Islet of Langerhans (tissue), 1 donor: ENCODE measurements around the gene GNAS-AS1.
A peak's percentile ranks its signal among the peaks of the same experiment; 100 is the strongest.
"Not testable (repeated sequence)": the region's sequence is repeated elsewhere in the genome, so short reads cannot be mapped to it uniquely, and the experiment has no call there.

Source experiments
- FAIRE-seq: peaks from one replicate; lab custom pipeline; 2011; peaks lifted over from hg19 to GRCh38; lab: Jason Lieb, UNC

Gene GNAS-AS1

GRCh38 chr20:58835231-58835630, 15.5 kb downstream of the GNAS-AS1 start:
- FAIRE-seq: no peak

- no peak for FAIRE-seq
Observed at GRCh38 chr20:58833921-58834320, 16.8 kb downstream of the GNAS-AS1 start.

GRCh38 chr20:58832457-58832856, 18.2 kb downstream of the GNAS-AS1 start:
- FAIRE-seq: no peak

GRCh38 chr20:58829531-58829941, 21.2 kb downstream of the GNAS-AS1 start:
- FAIRE-seq: peak; percentile 70

- not testable (repeated sequence) for FAIRE-seq
Observed at GRCh38 chr20:58828804-58829203, 21.9 kb downstream of the GNAS-AS1 start.

GRCh38 chr20:58828136-58828535, 22.6 kb downstream of the GNAS-AS1 start:
- FAIRE-seq: no peak

- FAIRE-seq: no peak
Observed at GRCh38 chr20:58826271-58826670, 24.4 kb downstream of the GNAS-AS1 start.

- FAIRE-seq: no peak
Observed at GRCh38 chr20:58825450-58825849, 25.3 kb downstream of the GNAS-AS1 start.

GRCh38 chr20:58824843-58825242, 25.9 kb downstream of the GNAS-AS1 start:
- FAIRE-seq: no peak

GRCh38 chr20:58822748-58823730, 27.7 kb downstream of the GNAS-AS1 start:
- no peak for FAIRE-seq

GRCh38 chr20:58822149-58822548, 28.6 kb downstream of the GNAS-AS1 start:
- no peak for FAIRE-seq

- not testable (repeated sequence) for FAIRE-seq
Observed at GRCh38 chr20:58820515-58820914, 30.2 kb downstream of the GNAS-AS1 start.

- FAIRE-seq: no peak
Observed at GRCh38 chr20:58819921-58820320, 30.8 kb downstream of the GNAS-AS1 start.

GRCh38 chr20:58818586-58819285, 32.0 kb downstream of the GNAS-AS1 start:
- no peak for FAIRE-seq

GRCh38 chr20:58817748-58818147, 33.0 kb downstream of the GNAS-AS1 start:
- FAIRE-seq: no peak

- no peak for FAIRE-seq
Observed at GRCh38 chr20:58816957-58817651, 33.6 kb downstream of the GNAS-AS1 start.

GRCh38 chr20:58816051-58816450, 34.7 kb downstream of the GNAS-AS1 start:
- no peak for FAIRE-seq

- no peak for FAIRE-seq
Observed at GRCh38 chr20:58815448-58815847, 35.3 kb downstream of the GNAS-AS1 start.

GRCh38 chr20:58813369-58813768, 37.3 kb downstream of the GNAS-AS1 start:
- FAIRE-seq: no peak

GRCh38 chr20:58811334-58811733, 39.4 kb downstream of the GNAS-AS1 start:
- FAIRE-seq: peak; percentile 84

GRCh38 chr20:58810879-58811250, 39.8 kb downstream of the GNAS-AS1 start:
- FAIRE-seq: no peak

GRCh38 chr20:58810116-58810878, 40.4 kb downstream of the GNAS-AS1 start:
- no peak for FAIRE-seq
